ENCODE measurements around the gene ROBO2. TPM values are rescaled to one million over a fixed set of nuclear protein-coding genes. Genes with fewer than 3 reads are reported as not detected.

The ROBO2 gene
- polyA plus RNA-seq, 1 donor from 2014 or later, result 55.5 TPM

DNA sequence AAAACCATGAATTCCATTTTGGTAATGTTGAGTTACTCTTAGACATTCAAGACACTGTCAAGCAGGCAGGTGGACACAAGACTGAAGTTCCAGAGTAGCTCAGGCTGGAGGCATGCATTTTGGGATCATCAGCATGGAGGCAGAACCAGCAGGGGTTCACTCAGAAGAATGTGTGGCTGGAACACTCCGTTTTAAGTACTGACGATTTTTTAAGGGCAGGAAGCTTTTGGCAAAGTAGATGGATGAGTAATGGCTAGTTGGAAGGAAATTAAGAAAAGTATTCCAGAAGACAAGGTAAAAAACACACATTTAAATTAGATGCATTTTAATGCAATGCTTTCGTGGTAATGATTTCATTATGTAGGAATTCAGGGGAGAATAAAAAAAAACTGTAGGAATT lies 420.4 kb downstream of the ROBO2 start:
- H2AFZ ChIP-seq (ENCODE audit: low read depth, low read length), result no peak overlapping the region
- no peak overlapping the region for H3K27ac ChIP-seq (ENCODE audit: low read length)
- H3K4me3 ChIP-seq (ENCODE audit: low read length), result no peak overlapping the region
- no peaks in the 10 kb centered on the region for H3K79me2 ChIP-seq (replicated peaks; ENCODE audit: insufficient read depth, low read length)
- no peaks in the 10 kb centered on the region for H3F3A ChIP-seq (ENCODE audit: insufficient read depth, low read length, poor library complexity, severe bottlenecking)
- TF ChIP-seq, protein P1, sequence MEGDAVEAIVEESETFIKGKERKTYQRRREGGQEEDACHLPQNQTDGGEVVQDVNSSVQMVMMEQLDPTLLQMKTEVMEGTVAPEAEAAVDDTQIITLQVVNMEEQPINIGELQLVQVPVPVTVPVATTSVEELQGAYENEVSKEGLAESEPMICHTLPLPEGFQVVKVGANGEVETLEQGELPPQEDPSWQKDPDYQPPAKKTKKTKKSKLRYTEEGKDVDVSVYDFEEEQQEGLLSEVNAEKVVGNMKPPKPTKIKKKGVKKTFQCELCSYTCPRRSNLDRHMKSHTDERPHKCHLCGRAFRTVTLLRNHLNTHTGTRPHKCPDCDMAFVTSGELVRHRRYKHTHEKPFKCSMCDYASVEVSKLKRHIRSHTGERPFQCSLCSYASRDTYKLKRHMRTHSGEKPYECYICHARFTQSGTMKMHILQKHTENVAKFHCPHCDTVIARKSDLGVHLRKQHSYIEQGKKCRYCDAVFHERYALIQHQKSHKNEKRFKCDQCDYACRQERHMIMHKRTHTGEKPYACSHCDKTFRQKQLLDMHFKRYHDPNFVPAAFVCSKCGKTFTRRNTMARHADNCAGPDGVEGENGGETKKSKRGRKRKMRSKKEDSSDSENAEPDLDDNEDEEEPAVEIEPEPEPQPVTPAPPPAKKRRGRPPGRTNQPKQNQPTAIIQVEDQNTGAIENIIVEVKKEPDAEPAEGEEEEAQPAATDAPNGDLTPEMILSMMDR (IDR thresholded peaks at IDR 0.05; ENCODE audit: poor library complexity, severe bottlenecking), result no peak
- TF ChIP-seq POLR2AphosphoS5 (IDR thresholded peaks at IDR 0.05) (no peak), SMC3 (conservative IDR thresholded peaks at IDR 0.05; ENCODE audit: poor library complexity) (no peak), RAD21 (conservative IDR thresholded peaks at IDR 0.05) (no peak), TAF1 (IDR thresholded peaks at IDR 0.05; ENCODE audit: low read depth) (no peak)
- H3K9ac ChIP-seq (ENCODE audit: low read length), result no peak overlapping the region
- no peaks in the 10 kb centered on the region for H3K9me3 ChIP-seq (ENCODE audit: low read length)
- no peaks in the 10 kb centered on the region for H3K36me3 ChIP-seq (ENCODE audit: insufficient read depth, low read length)
- no peaks in the 10 kb centered on the region for H3K9me2 ChIP-seq (ENCODE audit: insufficient read depth, low read length)
- H4K20me1 ChIP-seq (ENCODE audit: insufficient read depth), result no peaks in the 10 kb centered on the region
- H3K4me2 ChIP-seq (ENCODE audit: low read length), result no peak overlapping the region
- no peaks in the 10 kb centered on the region for H3K27me3 ChIP-seq (ENCODE audit: insufficient read depth, low read depth, low read length)

DNA sequence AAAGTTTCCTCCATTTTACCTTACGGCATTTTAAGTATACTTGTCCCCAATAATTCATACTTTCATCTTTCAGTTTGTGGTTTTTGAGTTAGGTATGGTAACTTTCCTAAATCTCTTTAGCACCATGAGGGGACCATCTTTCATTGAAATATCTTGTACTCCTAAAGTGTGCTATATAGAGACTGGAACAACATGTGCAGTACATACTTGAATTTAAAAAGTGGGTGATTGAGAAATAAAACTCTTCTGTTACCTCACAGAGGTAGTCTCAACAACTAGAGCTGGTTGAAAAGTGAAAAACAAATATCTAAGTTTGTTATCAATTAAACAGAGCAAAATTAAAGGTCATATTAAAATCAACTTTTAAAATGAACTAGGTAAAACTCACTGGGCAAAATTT lies 423.1 kb downstream of the ROBO2 start:
- H3K27ac ChIP-seq (ENCODE audit: low read length), result no peak overlapping the region
- TF ChIP-seq RAD21 (conservative IDR thresholded peaks at IDR 0.05), result no peak

DNA sequence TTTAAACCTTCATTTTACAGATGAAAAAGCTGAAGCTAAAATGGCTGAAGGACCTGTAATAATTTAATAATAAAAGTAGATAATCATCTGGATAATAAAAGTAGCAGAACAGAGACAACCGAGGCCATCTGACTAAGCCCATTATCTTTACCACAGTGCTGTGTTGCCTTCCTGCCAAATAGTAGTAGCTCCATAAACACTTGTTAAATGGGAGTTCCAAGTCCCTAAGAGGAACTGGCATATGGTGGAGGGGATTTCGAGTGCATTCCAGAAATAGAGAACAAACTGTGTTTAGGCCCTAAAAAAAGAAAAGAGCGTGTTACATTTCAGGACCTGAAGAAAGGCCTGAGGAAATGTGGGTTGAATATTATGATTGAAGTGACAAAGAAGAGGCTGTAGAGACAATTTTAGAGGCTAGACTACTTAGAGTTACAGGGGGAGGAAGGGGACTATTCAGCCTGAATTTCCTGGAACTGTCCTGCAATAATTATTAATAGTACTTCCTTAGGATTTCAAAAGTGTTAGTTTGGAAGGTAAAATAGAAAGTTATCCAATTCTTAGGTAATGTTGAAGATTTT lies 424.3 kb downstream of the ROBO2 start:
- Histone ChIP-seq H2AFZ (ENCODE audit: low read depth, low read length) (no peak overlapping the region), H3K9me2 (ENCODE audit: insufficient read depth, low read length) (no peaks in the 10 kb centered on the region), H3K36me3 (ENCODE audit: insufficient read depth, low read length) (no peaks in the 10 kb centered on the region), H3K9me3 (ENCODE audit: low read length) (no peaks in the 10 kb centered on the region), H3K9ac (ENCODE audit: low read length) (no peak overlapping the region), H3F3A (ENCODE audit: insufficient read depth, low read length, poor library complexity, severe bottlenecking) (no peaks in the 10 kb centered on the region), H3K4me3 (ENCODE audit: low read length) (no peak overlapping the region), H3K4me2 (ENCODE audit: low read length) (no peak overlapping the region), H3K27ac (ENCODE audit: low read length) (no peak overlapping the region), H4K20me1 (ENCODE audit: insufficient read depth) (no peaks in the 10 kb centered on the region), H3K27me3 (ENCODE audit: insufficient read depth, low read depth, low read length) (no peaks in the 10 kb centered on the region), H3K79me2 (replicated peaks; ENCODE audit: insufficient read depth, low read length) (no peaks in the 10 kb centered on the region)
- TF ChIP-seq EZH2 (IDR thresholded peaks at IDR 0.05; ENCODE audit: borderline replicate concordance, insufficient read depth, low read length, poor library complexity, severe bottlenecking) (no peak), TAF1 (IDR thresholded peaks at IDR 0.05; ENCODE audit: low read depth) (no peak), POLR2AphosphoS5 (IDR thresholded peaks at IDR 0.05) (no peak), SMC3 (conservative IDR thresholded peaks at IDR 0.05; ENCODE audit: poor library complexity) (no peak), RAD21 (conservative IDR thresholded peaks at IDR 0.05) (no peak), MXI1 (conservative IDR thresholded peaks at IDR 0.05; ENCODE audit: poor library complexity, severe bottlenecking) (no peak), EP300 (conservative IDR thresholded peaks at IDR 0.05; ENCODE audit: poor library complexity, severe bottlenecking) (no peak)
- TF ChIP-seq, protein P2, sequence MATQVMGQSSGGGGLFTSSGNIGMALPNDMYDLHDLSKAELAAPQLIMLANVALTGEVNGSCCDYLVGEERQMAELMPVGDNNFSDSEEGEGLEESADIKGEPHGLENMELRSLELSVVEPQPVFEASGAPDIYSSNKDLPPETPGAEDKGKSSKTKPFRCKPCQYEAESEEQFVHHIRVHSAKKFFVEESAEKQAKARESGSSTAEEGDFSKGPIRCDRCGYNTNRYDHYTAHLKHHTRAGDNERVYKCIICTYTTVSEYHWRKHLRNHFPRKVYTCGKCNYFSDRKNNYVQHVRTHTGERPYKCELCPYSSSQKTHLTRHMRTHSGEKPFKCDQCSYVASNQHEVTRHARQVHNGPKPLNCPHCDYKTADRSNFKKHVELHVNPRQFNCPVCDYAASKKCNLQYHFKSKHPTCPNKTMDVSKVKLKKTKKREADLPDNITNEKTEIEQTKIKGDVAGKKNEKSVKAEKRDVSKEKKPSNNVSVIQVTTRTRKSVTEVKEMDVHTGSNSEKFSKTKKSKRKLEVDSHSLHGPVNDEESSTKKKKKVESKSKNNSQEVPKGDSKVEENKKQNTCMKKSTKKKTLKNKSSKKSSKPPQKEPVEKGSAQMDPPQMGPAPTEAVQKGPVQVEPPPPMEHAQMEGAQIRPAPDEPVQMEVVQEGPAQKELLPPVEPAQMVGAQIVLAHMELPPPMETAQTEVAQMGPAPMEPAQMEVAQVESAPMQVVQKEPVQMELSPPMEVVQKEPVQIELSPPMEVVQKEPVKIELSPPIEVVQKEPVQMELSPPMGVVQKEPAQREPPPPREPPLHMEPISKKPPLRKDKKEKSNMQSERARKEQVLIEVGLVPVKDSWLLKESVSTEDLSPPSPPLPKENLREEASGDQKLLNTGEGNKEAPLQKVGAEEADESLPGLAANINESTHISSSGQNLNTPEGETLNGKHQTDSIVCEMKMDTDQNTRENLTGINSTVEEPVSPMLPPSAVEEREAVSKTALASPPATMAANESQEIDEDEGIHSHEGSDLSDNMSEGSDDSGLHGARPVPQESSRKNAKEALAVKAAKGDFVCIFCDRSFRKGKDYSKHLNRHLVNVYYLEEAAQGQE (IDR thresholded peaks at IDR 0.05; ENCODE audit: borderline replicate concordance), result no peak
- TF ChIP-seq, protein P1 (IDR thresholded peaks at IDR 0.05; ENCODE audit: poor library complexity, severe bottlenecking), result no peak

More for the DNA sequence above, 423.1 kb downstream of the ROBO2 start:
- H2AFZ ChIP-seq (ENCODE audit: low read depth, low read length), result no peak overlapping the region
- H3K4me3 ChIP-seq (ENCODE audit: low read length), result no peak overlapping the region
- H3F3A ChIP-seq (ENCODE audit: insufficient read depth, low read length, poor library complexity, severe bottlenecking), result no peaks in the 10 kb centered on the region
- H4K20me1 ChIP-seq (ENCODE audit: insufficient read depth), result no peaks in the 10 kb centered on the region
- H3K79me2 ChIP-seq (replicated peaks; ENCODE audit: insufficient read depth, low read length), result no peaks in the 10 kb centered on the region
- H3K9me2 ChIP-seq (ENCODE audit: insufficient read depth, low read length), result no peaks in the 10 kb centered on the region
- H3K36me3 ChIP-seq (ENCODE audit: insufficient read depth, low read length), result no peaks in the 10 kb centered on the region
- no peaks in the 10 kb centered on the region for H3K27me3 ChIP-seq (ENCODE audit: insufficient read depth, low read depth, low read length)
- H3K4me2 ChIP-seq (ENCODE audit: low read length), result no peak overlapping the region
- H3K9me3 ChIP-seq (ENCODE audit: low read length), result no peaks in the 10 kb centered on the region
- no peak overlapping the region for H3K9ac ChIP-seq (ENCODE audit: low read length)
